ENCODE measurements around the gene PSMB10. TPM values are rescaled to one million over a fixed set of nuclear protein-coding genes. Genes with fewer than 3 reads are reported as not detected.
A peak's percentile ranks its signal among the peaks of the same experiment; 100 is the strongest.

PSMB10 gene
- total RNA-seq, 1 donor from 2014 or later: 30.1 TPM

DNA sequence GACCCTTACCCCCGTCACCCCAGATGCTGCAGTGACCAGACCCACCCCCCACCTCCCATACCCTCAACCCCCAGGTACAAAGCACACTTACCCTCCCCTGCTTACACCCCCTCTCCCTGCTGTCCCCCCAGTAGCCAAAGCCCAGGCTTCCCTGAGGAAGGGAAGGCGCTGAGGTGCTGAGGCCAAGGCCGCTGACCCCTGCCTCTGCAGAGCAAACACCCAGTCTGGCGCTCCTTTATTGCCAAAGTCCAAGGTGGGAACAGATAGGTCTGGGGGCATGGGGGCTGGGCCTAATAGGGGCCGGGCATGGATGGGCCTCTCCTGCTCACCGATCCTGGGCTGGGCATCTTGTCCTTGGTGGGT lies 6.6 kb upstream of the PSMB10 start:
- H3K4me3 Mint-ChIP-seq (ENCODE audit: unreplicated experiment): no peak overlapping the region
- H3K36me3 Mint-ChIP-seq (ENCODE audit: low read depth): peaks cover 23% of the 10 kb centered on the region
- no peak overlapping the region for H3K27ac Mint-ChIP-seq (ENCODE audit: unreplicated experiment)
- DNase-seq (ENCODE audit: low spot score): no peak
- no peaks in the 10 kb centered on the region for H3K4me1 Mint-ChIP-seq (ENCODE audit: low read depth)
- no peaks in the 10 kb centered on the region for H3K9me3 Mint-ChIP-seq (ENCODE audit: low read depth)
- TF ChIP-seq, protein P1, sequence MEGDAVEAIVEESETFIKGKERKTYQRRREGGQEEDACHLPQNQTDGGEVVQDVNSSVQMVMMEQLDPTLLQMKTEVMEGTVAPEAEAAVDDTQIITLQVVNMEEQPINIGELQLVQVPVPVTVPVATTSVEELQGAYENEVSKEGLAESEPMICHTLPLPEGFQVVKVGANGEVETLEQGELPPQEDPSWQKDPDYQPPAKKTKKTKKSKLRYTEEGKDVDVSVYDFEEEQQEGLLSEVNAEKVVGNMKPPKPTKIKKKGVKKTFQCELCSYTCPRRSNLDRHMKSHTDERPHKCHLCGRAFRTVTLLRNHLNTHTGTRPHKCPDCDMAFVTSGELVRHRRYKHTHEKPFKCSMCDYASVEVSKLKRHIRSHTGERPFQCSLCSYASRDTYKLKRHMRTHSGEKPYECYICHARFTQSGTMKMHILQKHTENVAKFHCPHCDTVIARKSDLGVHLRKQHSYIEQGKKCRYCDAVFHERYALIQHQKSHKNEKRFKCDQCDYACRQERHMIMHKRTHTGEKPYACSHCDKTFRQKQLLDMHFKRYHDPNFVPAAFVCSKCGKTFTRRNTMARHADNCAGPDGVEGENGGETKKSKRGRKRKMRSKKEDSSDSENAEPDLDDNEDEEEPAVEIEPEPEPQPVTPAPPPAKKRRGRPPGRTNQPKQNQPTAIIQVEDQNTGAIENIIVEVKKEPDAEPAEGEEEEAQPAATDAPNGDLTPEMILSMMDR (IDR thresholded peaks at IDR 0.05): no peak
- no peaks in the 10 kb centered on the region for H3K27me3 Mint-ChIP-seq (ENCODE audit: low read depth)

DNA sequence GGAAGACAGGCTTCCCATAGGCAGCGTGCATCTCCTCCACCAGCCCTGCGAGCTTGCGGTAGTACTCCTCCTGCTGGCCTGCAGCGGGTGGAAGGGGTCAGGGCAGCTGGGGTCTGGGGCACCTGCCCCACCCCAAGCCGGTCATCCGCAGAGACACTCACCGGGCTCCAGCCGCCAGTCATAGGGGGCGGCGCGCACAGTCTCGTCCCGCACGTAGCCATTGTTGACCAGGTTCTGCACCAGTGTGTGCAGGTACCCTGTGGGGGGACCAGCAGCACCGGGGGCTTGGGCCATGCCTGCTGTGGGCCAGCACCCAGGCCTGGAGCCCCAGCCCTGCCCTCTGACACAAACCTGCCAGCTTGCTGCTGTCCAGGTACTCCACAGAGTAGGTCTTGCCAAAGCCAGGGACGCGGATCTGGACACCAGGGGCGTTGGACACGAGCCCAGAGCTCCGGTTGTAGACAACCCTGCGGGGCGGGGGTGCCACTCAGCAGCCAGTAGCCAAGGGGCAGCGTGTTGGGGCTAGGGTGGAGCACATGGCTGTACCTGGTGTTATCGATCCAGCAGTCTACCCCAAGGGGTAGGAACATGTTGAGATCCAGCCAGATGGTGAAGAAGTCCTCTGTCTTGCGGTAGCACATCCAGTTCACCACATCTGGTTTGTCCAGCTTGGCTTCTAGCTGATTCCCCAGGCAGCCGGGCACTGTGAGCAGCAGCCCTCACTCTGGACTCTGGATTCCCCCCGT lies 6.0 kb upstream of the PSMB10 start:
- no peak overlapping the region for H3K4me3 Mint-ChIP-seq (ENCODE audit: unreplicated experiment)
- peaks cover 20% of the 10 kb centered on the region for H3K36me3 Mint-ChIP-seq (ENCODE audit: low read depth)
- H3K27ac Mint-ChIP-seq (ENCODE audit: unreplicated experiment): no peak overlapping the region
- no peaks in the 10 kb centered on the region for H3K27me3 Mint-ChIP-seq (ENCODE audit: low read depth)
- TF ChIP-seq, protein P1 (IDR thresholded peaks at IDR 0.05): no peak
- DNase-seq (ENCODE audit: low spot score): no peak
- H3K4me1 Mint-ChIP-seq (ENCODE audit: low read depth): no peaks in the 10 kb centered on the region
- no peaks in the 10 kb centered on the region for H3K9me3 Mint-ChIP-seq (ENCODE audit: low read depth)

DNA sequence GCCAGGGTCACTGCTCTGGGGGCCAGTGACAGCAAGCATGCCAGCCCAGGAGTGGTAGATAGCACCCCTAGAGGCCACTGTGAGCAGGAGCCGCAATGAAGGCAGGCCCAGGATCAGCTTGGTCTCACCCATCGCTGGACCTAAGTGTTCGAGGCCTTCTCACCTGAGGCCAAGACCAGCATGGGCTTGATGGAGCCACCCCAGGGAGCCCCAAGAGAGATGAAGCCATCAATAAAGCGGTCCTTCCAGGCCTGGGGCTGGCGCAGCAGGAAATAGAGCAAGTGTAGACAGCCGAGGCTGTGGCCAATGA lies 5.5 kb upstream of the PSMB10 start:
- H3K4me3 Mint-ChIP-seq (ENCODE audit: unreplicated experiment): no peak overlapping the region
- TF ChIP-seq, protein P1 (IDR thresholded peaks at IDR 0.05): peak; percentile 79
- H3K36me3 Mint-ChIP-seq (ENCODE audit: low read depth): peaks cover 20% of the 10 kb centered on the region
- peaks cover 4% of the 10 kb centered on the region for H3K4me1 Mint-ChIP-seq (ENCODE audit: low read depth)
- H3K9me3 Mint-ChIP-seq (ENCODE audit: low read depth): no peaks in the 10 kb centered on the region
- H3K27me3 Mint-ChIP-seq (ENCODE audit: low read depth): no peaks in the 10 kb centered on the region
- no peak for DNase-seq (ENCODE audit: low spot score)
- peak overlapping the region; percentile 17 for H3K27ac Mint-ChIP-seq (ENCODE audit: unreplicated experiment)

DNA sequence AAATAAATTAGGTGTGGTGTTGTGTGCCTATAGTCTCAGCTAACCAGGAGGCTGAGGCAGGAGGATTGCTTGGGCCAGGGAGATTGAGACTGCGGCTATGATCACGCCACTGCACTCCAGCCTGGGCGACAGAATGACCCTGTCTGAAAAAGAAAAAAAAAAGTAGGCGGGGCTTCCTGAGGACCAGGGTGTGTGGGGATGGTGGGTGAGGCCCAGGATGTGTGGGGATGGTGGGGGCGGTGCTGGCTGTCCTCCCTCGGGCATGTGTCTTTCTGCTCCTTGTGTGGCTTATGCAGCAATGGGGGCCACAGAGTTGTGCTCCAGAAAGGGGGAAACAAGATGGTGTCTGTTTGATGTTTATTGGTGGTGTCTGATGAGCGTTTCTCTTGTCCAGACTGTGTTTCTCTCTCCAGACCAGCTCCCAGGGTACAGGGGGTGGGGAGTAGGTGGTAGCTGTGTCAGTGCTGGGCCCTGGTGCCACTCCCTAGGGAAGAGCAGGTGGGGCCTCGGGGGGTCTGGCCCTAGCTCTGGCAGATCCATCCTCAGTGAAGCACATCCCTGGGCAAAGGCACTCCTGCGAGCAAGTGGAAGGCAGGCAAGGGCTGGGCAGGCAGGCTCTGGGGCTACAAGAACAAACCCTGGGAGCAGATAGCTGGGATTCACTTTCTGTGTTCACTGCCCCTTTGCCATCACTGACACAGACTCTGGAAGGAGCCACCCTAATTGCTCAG lies 5.0 kb upstream of the PSMB10 start:
- H3K27me3 Mint-ChIP-seq (ENCODE audit: low read depth): no peaks in the 10 kb centered on the region
- TF ChIP-seq, protein P1 (IDR thresholded peaks at IDR 0.05): no peak
- peak overlapping the region; percentile 17 for H3K27ac Mint-ChIP-seq (ENCODE audit: unreplicated experiment)
- H3K36me3 Mint-ChIP-seq (ENCODE audit: low read depth): peaks cover 20% of the 10 kb centered on the region
- no peak overlapping the region for H3K4me3 Mint-ChIP-seq (ENCODE audit: unreplicated experiment)
- H3K9me3 Mint-ChIP-seq (ENCODE audit: low read depth): no peaks in the 10 kb centered on the region
- no peak for DNase-seq (ENCODE audit: low spot score)
- peaks cover 9% of the 10 kb centered on the region for H3K4me1 Mint-ChIP-seq (ENCODE audit: low read depth)

DNA sequence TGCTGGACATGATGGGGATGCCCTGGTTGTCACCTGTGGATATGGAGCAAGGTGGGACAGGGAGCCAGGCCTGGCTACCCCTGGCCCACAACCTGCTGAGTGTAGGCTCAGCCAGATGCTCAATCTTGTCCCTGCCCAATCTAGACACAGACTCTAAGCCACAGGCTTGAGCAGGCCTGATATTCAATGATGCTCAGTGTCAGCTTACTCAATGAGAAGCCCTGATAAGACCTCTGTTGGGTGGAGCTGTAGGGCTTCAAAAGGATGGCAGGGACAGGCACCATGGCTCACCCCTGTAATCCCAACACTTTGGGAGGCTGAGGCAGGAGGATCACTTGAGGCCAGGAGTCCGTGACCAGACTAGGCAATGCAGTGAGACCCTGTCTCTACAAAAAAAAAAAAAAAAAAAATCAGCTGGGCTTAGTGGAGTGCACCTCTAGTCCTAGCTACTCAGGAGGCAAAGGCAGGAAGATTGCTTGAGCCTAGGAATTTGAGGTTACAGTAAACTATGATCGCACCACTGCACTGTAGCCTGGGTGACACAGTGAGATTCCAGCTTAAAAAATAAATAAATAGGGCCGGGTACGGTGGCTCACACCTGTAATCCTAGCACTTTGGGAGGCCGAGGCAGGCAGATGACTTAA lies 3.9 kb upstream of the PSMB10 start:
- H3K36me3 Mint-ChIP-seq (ENCODE audit: low read depth): peaks cover 15% of the 10 kb centered on the region
- no peak overlapping the region for H3K4me3 Mint-ChIP-seq (ENCODE audit: unreplicated experiment)
- DNase-seq (ENCODE audit: low spot score): no peak
- no peaks in the 10 kb centered on the region for H3K9me3 Mint-ChIP-seq (ENCODE audit: low read depth)
- H3K27me3 Mint-ChIP-seq (ENCODE audit: low read depth): no peaks in the 10 kb centered on the region
- H3K4me1 Mint-ChIP-seq (ENCODE audit: low read depth): peaks cover 12% of the 10 kb centered on the region
- TF ChIP-seq, protein P1 (IDR thresholded peaks at IDR 0.05): no peak
- no peak overlapping the region for H3K27ac Mint-ChIP-seq (ENCODE audit: unreplicated experiment)

All from chondrocyte (in vitro differentiated cells).